ENCODE measurements around the gene ZNF341. TPM values are rescaled to one million over a fixed set of nuclear protein-coding genes. Genes with fewer than 3 reads are reported as not detected.

Gene ZNF341
- total RNA-seq, 1 donor from 2014 or later: 4.3 TPM

GRCh38 chr20:33821270-33821836 lies 89.6 kb downstream of the ZNF341 start:
- no peak for DNase-seq (ENCODE audit: extremely low read depth, low read depth, low spot score)

GRCh38 chr20:33822423-33822822 lies 90.6 kb downstream of the ZNF341 start:
- no peak for DNase-seq (ENCODE audit: extremely low read depth, low read depth, low spot score)

DNA sequence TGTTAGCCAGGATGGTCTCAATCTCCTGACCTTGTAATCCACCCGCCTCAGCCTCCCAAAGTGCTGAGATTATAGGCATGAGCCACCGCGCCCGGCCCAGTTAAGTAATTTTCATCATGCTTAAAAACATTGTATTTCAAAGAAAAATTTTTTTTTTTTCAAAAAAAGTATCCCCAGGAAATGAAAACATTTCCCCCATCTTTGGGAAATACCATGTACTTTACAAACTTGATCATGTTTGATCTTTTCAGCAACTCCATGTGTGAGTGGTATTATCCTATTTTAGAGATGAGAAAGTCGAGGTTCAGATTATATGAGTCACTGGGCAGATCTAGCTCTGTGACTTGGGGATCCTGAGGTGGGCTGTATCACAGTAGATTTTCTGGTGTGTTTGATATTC lies 91.2 kb downstream of the ZNF341 start:
- no peak for DNase-seq (ENCODE audit: extremely low read depth, low read depth, low spot score)

GRCh38 chr20:33824852-33825251 lies 93.1 kb downstream of the ZNF341 start:
- DNase-seq (ENCODE audit: extremely low read depth, low read depth, low spot score): no peak

- no peak for DNase-seq (ENCODE audit: extremely low read depth, low read depth, low spot score)
Observed at GRCh38 chr20:33825340-33826269, 93.8 kb downstream of the ZNF341 start.

DNA sequence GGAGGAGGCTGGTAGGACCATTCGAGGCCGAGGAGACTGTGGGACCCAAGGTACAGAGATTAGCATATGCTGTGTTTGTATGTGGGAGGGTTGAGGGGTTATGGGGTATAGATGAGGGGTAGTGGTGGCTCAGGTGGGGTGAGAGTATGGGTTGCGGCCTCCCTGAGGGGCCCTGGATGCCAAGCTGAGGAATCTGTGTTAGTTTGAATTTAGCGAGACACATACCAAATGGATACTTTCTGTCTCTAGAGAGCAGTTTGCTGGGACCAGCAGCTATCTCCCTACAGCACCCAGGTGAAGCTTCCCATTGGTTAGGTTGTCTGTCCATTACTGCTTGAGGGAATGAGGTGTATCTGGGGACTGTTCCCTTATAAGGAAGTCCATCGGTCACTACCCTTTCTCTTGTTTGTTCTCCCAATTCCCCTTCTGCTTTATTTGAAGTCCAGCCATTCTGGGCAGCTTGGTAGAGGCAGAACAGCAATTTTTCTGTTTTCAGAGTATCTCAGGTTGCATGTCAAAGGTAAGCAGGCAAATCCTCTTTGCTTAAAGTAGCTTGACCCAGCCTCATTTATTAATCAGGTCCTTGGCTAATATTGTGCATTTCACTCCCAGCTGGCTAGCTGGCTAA lies 94.6 kb downstream of the ZNF341 start:
- DNase-seq (ENCODE audit: extremely low read depth, low read depth, low spot score): no peak

DNA sequence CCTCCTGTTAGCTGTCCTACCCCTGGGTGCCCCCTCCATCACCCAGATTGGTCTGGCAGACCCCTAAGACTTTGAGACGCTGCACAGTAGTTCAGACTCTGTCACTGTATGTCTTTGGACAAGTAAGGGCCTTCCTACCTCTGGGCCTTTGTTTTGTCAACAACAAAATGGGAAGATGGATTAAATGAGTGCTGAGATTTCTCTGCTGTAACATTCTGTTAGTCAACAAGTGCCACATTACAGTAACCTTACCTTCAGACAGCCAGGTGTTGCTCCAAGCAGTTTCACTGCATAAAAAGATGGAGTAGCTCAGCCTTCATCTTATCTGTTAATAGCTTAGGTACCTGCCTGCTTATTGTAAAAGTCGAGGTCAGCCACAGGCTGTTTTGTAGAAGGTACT lies 95.3 kb downstream of the ZNF341 start:
- no peak for DNase-seq (ENCODE audit: extremely low read depth, low read depth, low spot score)

- DNase-seq (ENCODE audit: extremely low read depth, low read depth, low spot score): no peak
Observed at GRCh38 chr20:33827634-33828325, 96.0 kb downstream of the ZNF341 start.

- no peak for DNase-seq (ENCODE audit: extremely low read depth, low read depth, low spot score)
Observed at GRCh38 chr20:33828326-33828844, 96.6 kb downstream of the ZNF341 start.

- DNase-seq (ENCODE audit: extremely low read depth, low read depth, low spot score): no peak
Observed at GRCh38 chr20:33828967-33829560, 97.3 kb downstream of the ZNF341 start.

- no peak for DNase-seq (ENCODE audit: extremely low read depth, low read depth, low spot score)
Observed at GRCh38 chr20:33829636-33830035, 97.8 kb downstream of the ZNF341 start.

- no peak for DNase-seq (ENCODE audit: extremely low read depth, low read depth, low spot score)
Observed at GRCh38 chr20:33830371-33830770, 98.6 kb downstream of the ZNF341 start.

DNA sequence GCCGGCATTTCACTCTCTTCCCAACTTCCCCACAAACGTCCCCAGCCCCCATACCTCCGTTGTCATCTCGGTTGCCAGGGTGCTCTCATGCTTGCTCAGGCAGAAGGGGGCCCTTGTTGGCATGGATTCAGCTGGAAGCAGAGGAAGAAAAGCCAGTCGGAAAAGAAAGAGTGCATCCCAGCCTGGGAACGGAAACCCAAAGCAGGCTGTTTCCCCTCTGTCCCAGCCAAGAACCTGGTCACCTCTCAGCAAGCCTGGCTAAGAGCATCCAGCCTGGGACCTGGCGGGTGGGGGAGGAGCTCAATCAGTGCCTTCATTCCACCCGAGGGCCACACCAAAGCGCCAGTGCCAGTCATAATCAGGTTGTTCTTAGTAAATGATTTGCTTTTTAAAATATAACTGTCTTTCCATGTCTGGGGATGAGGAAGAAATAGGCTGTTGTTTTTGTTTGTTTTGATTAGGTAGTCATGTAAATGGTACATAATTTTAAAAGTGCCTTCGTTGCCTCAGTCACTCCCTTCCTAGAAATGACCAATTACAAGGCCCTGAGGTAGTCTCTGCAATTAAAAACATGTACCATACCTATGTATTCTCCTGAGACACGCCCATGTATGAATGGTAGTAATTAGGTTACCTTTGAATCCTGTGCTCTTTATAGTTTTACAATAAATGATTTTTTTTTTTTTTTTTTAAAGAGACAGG lies 100.5 kb downstream of the ZNF341 start:
- peak; percentile 55 for DNase-seq (ENCODE audit: extremely low read depth, low read depth, low spot score)

DNA sequence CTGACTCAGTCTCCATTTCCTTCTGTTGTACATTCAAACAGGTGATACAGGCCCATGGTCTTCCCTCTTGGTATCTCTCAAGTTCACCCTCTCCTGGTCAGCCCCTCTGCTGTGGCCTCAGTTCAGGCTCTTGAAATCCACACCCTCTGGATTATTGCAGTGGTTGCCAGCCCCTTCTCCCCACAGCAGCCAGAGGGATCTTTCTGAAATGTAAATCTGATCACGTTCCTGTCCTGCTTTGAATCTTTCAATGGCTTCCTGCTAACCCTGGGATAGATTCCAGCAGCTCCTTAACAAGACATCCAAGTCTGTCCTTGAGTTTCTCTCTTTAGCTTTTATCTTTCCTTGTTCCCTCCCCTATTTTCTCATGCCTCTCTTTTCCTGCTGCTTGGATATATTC lies 101.5 kb downstream of the ZNF341 start:
- DNase-seq (ENCODE audit: extremely low read depth, low read depth, low spot score): no peak

DNA sequence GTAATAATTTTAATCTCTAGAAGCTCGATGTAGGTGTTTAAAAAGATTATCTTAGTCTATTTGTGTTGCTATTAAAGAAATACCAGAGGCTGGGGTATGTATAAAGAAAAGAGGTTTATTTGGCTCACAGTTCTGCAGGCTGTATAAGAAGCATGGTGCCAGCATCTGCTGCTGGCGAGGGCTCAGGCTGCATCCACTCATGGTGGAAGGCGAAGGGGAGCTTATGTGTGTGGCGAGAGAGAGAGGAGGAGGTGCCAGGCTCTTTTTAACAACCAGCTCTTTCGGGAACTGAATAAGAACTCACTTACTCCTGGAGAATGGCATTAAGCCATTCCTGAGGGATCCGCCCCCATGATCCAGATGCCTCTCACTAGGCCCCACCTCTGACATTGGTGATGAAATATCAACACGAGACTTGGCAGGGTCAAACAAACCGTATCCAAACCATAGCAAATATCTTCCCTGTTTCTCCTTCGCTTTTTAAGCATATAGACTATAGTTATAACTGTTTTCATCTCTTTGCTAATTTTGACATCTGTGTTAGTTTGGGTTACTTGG lies 103.9 kb downstream of the ZNF341 start:
- no peak for DNase-seq (ENCODE audit: extremely low read depth, low read depth, low spot score)

GRCh38 chr20:33836277-33836676 lies 104.5 kb downstream of the ZNF341 start:
- DNase-seq (ENCODE audit: extremely low read depth, low read depth, low spot score): no peak

GRCh38 chr20:33837096-33837830 lies 105.5 kb downstream of the ZNF341 start:
- DNase-seq (ENCODE audit: extremely low read depth, low read depth, low spot score): no peak

DNA sequence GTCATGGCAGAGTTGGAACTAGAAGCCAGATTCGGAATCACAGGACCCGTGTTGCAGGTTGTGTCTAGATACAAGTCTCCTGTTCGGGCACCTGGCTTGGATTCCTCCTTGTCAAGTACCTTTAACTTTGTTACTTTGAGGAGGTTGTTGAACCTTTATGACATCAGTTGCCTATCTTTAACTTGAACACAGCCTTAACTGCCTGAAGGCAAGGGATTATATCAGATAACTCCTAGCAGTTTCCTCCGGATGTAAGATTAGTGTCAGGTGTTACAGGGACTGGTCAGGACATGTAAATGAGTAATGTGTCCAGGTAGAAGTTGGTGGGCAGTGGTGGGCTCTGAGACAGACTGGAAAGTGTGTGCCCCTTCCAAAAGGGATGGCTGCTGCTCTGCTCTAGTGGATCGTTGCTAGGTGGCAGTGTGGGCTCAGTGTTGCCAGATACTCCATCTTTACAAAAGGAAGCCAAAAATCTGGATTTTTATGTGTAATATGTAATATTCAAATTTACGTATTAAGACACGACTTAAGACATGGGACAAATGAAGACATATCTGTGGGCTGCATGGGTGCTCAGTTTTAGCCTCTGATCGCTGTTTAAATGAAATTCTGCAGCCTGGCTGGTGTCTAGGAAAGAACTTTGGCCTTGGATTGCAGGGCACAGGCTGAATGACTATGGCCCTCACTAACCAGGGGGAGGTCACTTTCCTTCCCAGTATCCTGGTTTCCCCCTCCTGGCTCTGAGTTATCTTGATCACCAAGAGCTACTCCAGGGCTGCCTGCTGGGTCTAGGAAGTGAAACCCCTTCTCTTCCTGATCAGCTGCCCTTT lies 106.5 kb downstream of the ZNF341 start:
- no peak for DNase-seq (ENCODE audit: extremely low read depth, low read depth, low spot score)

Data from glomerular endothelial cell (primary cell).